Fibroblast of lung (primary cell): ENCODE measurements around the gene CCNY. TPM values are rescaled to one million over a fixed set of nuclear protein-coding genes. Genes with fewer than 3 reads are reported as not detected.
A peak's percentile ranks its signal among the peaks of the same experiment; 100 is the strongest.

Source experiments
- DNase-seq, 2 donors: peaks; one replicate each; pipeline versions ENCODE4 v3.0.0 to v3.0.0-alpha.2; 2010; ENCODE audit warnings: low read depth in 2 of 2
- H2AFZ ChIP-seq: 2 replicates; pipeline ENCODE4 v1.5.1; 2012; ENCODE audit warnings: low read length, control low read depth, inconsistent platforms
- H3K27ac ChIP-seq: 2 replicates; pipeline ENCODE4 v1.5.1; 2011; ENCODE audit warnings: low read length, control low read depth; ENCODE audit not compliant: insufficient read depth
- H3K27me3 ChIP-seq: 2 replicates; pipeline ENCODE4 v1.5.1; 2011; ENCODE audit warnings: mild to moderate bottlenecking, low read length; ENCODE audit not compliant: control insufficient read depth, insufficient read depth
- H3K36me3 ChIP-seq: 2 replicates; pipeline ENCODE4 v1.5.1; 2011; ENCODE audit warnings: low read length; ENCODE audit not compliant: control insufficient read depth, insufficient read depth
- H3K4me1 ChIP-seq: 2 replicates; pipeline ENCODE4 v1.5.1; 2011; ENCODE audit warnings: low read length; ENCODE audit not compliant: control insufficient read depth, insufficient read depth; ENCODE audit errors: extremely low read depth
- H3K4me2 ChIP-seq: 2 replicates; pipeline ENCODE4 v1.5.1; 2011; ENCODE audit warnings: low read length, control low read depth; ENCODE audit not compliant: insufficient read depth; ENCODE audit errors: extremely low read depth
- H3K4me3 ChIP-seq, 4 experiments: fragments of 200-600 bp in 1 of 4; sonication (generic) in 1 of 4; replicated peaks in 1 of 4; 2 replicates each; pipeline ENCODE4 v1.5.1; 2011 to 2016; ENCODE audit warnings: low read length in 4 of 4, low read depth in 3 of 4, mild to moderate bottlenecking in 3 of 4, control low read depth in 2 of 4, inconsistent platforms in 1 of 4, mixed read lengths in 1 of 4; ENCODE audit not compliant: insufficient read depth in 1 of 4; ENCODE audit errors: control extremely low read depth in 1 of 4
- H3K79me2 ChIP-seq: 2 replicates; pipeline ENCODE4 v1.5.1; 2012; ENCODE audit warnings: mild to moderate bottlenecking, low read length, inconsistent platforms; ENCODE audit not compliant: control insufficient read depth, insufficient read depth
- H3K9ac ChIP-seq: 2 replicates; pipeline ENCODE4 v1.5.1; 2011; ENCODE audit warnings: mild to moderate bottlenecking, low read length, control low read depth; ENCODE audit not compliant: insufficient read depth
- H3K9me3 ChIP-seq: 2 replicates; pipeline ENCODE4 v1.5.1; 2012; ENCODE audit warnings: low read depth, low read length; ENCODE audit not compliant: control insufficient read depth, insufficient read depth
- H4K20me1 ChIP-seq: 2 replicates; pipeline ENCODE4 v1.5.1; 2011; ENCODE audit warnings: low read length; ENCODE audit not compliant: control insufficient read depth, insufficient read depth; ENCODE audit errors: extremely low read depth
- EZH2 ChIP-seq: IDR thresholded peaks from 2 replicates; pipeline ENCODE4 v1.5.1; 2012; ENCODE audit warnings: low read length, control low read depth, mild to moderate bottlenecking; ENCODE audit errors: missing control alignments
- polyA plus RNA-seq, 2 donors: library from polyadenylated mRNA; depleted of rRNA in 1 of 2; stranded (reverse) in 1 of 2; unstranded in 1 of 2; fragments of >200 nt; gene quantifications; 2 replicates each; pipeline ENCODE4 v1.2.1, GENCODE V29; 2011 to 2012; ENCODE audit warnings: missing spikeins in 1 of 2
- total RNA-seq: library from RNA; depleted of rRNA; stranded (reverse); fragments of >200 nt; gene quantifications from 2 replicates; pipeline ENCODE4 v1.2.1, GENCODE V29; 2014
- TF ChIP-seq, protein P1 (sequence below), 2 donors: IDR thresholded peaks in 1 of 2; conservative IDR thresholded peaks in 1 of 2; 1 replicate in 1 of 2; 2 replicates in 1 of 2; pipeline ENCODE4 v1.5.1; 2011 to 2012; ENCODE audit warnings: low read length in 2 of 2, control low read depth in 1 of 2, inconsistent platforms in 1 of 2, low read depth in 1 of 2, mild to moderate bottlenecking in 1 of 2

Gene CCNY
- total and polyA plus RNA-seq, 2 donors (not counting 1 experiment from before 2014, with no cell fraction given) = 34.7 to 66.4 TPM

- Histone ChIP-seq H3K4me3 (no peak overlapping the region), H3K4me1 (peaks cover 7% of the 10 kb centered on the region), H2AFZ (no peak overlapping the region), H3K4me2 (no peak overlapping the region), H3K9ac (no peak overlapping the region), H3K27me3 (no peaks in the 10 kb centered on the region), H3K36me3 (no peaks in the 10 kb centered on the region), H4K20me1 (no peaks in the 10 kb centered on the region), H3K9me3 (no peaks in the 10 kb centered on the region), H3K27ac (no peak overlapping the region), H3K79me2 (peaks cover 62% of the 10 kb centered on the region)
- TF ChIP-seq, protein P1, sequence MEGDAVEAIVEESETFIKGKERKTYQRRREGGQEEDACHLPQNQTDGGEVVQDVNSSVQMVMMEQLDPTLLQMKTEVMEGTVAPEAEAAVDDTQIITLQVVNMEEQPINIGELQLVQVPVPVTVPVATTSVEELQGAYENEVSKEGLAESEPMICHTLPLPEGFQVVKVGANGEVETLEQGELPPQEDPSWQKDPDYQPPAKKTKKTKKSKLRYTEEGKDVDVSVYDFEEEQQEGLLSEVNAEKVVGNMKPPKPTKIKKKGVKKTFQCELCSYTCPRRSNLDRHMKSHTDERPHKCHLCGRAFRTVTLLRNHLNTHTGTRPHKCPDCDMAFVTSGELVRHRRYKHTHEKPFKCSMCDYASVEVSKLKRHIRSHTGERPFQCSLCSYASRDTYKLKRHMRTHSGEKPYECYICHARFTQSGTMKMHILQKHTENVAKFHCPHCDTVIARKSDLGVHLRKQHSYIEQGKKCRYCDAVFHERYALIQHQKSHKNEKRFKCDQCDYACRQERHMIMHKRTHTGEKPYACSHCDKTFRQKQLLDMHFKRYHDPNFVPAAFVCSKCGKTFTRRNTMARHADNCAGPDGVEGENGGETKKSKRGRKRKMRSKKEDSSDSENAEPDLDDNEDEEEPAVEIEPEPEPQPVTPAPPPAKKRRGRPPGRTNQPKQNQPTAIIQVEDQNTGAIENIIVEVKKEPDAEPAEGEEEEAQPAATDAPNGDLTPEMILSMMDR (conservative IDR thresholded peaks at IDR 0.05 in 1 of 2, IDR thresholded peaks at IDR 0.05 in 1 of 2; ENCODE audit: low read depth in 1 of 2, low read length in 2 of 2) = no peak
- no peak for TF ChIP-seq EZH2
- DNase-seq = peak; percentile 73 to 80
Measured at GRCh38 chr10:35387768-35388167, 51.5 kb downstream of the CCNY start.

GRCh38 chr10:35388197-35388596, 51.9 kb downstream of the CCNY start:
- Histone ChIP-seq H3K4me3 (no peak overlapping the region), H3K4me1 (peaks cover 7% of the 10 kb centered on the region), H3K79me2 (peaks cover 60% of the 10 kb centered on the region), H3K27ac (no peak overlapping the region), H2AFZ (no peak overlapping the region), H4K20me1 (no peaks in the 10 kb centered on the region), H3K9me3 (no peaks in the 10 kb centered on the region), H3K27me3 (no peaks in the 10 kb centered on the region), H3K4me2 (no peak overlapping the region), H3K36me3 (no peaks in the 10 kb centered on the region), H3K9ac (no peak overlapping the region)
- TF ChIP-seq, protein P1 (conservative IDR thresholded peaks at IDR 0.05 in 1 of 2, IDR thresholded peaks at IDR 0.05 in 1 of 2; ENCODE audit: low read depth in 1 of 2, low read length in 2 of 2) = no peak
- TF ChIP-seq EZH2 = no peak
- no peak for DNase-seq

DNA sequence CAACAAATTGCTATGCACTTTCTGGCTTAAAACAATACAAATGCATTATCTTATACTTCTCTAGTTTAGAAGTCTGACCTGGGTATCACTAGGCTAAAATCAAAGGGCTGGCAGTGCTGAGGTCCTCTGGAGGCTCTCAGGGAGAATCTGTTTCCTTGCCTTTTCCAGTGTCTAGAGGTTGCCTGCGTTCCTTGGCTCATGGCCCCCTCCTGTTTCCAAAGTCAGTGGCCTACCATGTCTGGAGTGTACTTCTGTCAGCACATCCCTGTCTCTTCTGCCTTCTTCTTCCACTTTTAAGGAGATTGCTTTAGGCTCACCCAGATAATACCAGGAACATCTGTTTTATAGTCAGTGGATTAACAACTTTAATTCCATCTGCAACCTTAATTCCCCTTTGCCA, 52.4 kb downstream of the CCNY start:
- Histone ChIP-seq H4K20me1 (no peaks in the 10 kb centered on the region), H3K4me1 (peaks cover 7% of the 10 kb centered on the region), H3K9me3 (no peaks in the 10 kb centered on the region), H3K36me3 (no peaks in the 10 kb centered on the region), H3K27ac (no peak overlapping the region), H3K4me2 (no peak overlapping the region), H3K4me3 (no peak overlapping the region), H3K27me3 (no peaks in the 10 kb centered on the region), H3K9ac (no peak overlapping the region), H2AFZ (no peak overlapping the region), H3K79me2 (peaks cover 64% of the 10 kb centered on the region)
- TF ChIP-seq, protein P1 (conservative IDR thresholded peaks at IDR 0.05 in 1 of 2, IDR thresholded peaks at IDR 0.05 in 1 of 2; ENCODE audit: low read depth in 1 of 2, low read length in 2 of 2) = no peak
- TF ChIP-seq EZH2 = no peak
- no peak for DNase-seq
